Measurements from ENCODE around the gene ADH1B.

ADH1B gene

DNA sequence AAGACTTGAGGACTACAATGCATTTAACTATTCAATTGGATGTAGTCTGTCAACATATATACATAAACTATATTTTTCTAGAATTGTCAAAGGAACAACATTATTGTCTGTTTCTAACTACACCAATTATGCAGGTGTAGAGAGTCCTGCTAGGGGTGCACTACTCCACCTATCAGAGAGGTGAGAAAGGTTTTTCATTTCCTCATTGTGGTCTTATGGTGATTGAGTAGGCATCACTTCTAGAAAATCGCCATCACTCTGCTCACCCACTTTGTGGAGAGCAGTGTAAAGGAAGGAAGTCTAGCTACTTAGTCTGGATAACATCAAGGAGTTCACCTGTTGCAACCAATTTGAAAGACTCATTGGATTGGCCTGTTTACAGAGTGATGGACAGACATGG is 35.8 kb upstream of the ADH1B start:
- TF ChIP-seq, protein P1, sequence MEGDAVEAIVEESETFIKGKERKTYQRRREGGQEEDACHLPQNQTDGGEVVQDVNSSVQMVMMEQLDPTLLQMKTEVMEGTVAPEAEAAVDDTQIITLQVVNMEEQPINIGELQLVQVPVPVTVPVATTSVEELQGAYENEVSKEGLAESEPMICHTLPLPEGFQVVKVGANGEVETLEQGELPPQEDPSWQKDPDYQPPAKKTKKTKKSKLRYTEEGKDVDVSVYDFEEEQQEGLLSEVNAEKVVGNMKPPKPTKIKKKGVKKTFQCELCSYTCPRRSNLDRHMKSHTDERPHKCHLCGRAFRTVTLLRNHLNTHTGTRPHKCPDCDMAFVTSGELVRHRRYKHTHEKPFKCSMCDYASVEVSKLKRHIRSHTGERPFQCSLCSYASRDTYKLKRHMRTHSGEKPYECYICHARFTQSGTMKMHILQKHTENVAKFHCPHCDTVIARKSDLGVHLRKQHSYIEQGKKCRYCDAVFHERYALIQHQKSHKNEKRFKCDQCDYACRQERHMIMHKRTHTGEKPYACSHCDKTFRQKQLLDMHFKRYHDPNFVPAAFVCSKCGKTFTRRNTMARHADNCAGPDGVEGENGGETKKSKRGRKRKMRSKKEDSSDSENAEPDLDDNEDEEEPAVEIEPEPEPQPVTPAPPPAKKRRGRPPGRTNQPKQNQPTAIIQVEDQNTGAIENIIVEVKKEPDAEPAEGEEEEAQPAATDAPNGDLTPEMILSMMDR (IDR thresholded peaks at IDR 0.05) = no peak

DNA sequence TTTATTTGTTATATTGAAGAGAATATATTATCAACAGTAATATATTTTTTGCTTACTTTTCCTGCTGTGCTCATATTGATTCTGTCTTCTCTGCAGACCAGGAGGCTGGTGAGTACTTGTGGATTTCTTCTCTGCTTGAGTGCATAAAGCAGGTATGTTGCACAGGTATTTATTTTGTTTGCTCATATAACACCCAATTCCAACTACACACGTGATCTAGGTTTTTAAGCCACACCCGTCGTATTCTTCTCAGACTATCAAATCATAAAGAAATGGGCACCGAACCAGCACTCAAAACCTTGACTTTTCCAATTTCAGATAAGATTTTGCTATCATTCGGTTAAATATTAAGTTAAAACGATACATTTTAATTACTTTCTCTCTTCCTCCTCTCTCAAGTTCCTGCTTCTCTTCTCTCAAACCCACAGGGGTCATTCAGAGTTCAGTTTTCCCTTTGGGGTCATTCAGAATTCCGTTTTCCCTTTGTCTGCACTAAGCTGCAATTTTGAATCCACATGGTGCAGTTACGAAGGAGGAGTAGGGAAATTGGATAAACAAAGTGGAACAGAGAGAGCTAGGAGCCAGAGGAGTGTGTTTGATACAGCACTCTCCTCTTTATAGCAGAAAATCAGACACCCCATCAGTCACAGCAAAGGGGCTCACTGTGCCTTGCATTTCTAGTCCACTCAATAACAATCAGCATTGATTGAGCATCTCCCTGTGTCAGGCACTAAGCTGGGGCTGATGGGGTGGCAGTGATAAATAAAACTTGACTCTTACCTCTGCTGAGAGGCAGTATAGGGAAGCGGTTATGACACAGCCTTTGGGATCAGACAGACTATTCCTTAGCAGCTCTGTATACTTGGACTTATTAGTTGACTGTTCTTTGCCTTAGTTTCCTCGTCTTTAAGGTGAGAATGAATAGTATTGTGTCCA is 31.7 kb upstream of the ADH1B start, which contains the start of gene ADH1C:
ADH1C (minus strand) TSS at position 145 of the 936 bp plus-strand sequence; CDS start at position 74, 71 bp downstream.
- TF ChIP-seq, protein P1 (IDR thresholded peaks at IDR 0.05) = no peak

DNA sequence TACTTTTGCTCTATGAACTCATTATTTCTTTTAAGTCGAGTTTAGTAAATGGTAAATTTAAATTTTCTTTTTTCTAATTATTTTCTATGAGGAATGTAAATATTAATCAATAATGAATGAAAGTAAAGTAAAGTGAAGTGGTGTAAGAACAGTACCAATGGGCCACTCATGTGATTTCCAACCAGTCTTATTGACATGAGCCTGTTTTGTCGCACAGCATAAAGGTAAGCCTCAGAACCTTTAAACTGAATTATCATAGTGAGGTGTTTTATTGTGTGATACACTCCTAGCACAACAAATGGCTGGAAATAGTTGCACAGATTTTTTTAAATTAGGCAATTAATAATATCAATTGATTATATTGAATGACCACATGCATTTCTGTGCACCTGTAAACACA is 30.3 kb upstream of the ADH1B start:
- TF ChIP-seq, protein P1 (IDR thresholded peaks at IDR 0.05) = no peak

DNA sequence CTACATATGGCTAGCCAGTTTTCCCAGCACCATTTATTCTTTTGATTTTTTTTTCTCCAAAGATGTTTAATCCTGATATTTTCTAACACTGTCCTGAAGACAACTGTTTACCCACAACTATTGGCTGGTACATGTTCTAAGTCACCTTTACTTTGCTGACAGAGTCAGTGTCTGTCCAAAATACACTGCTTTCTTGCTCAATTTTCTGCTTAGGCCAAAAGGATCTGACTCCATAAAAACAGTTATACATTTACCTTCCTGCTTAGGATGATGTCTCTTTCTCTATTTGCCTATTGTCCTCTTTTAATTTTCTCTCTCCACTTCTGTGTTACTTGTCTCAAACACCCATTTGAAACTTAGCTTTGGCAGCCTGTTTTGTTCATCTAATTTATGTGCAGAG is 28.1 kb upstream of the ADH1B start:
- TF ChIP-seq, protein P1 (IDR thresholded peaks at IDR 0.05) = no peak

DNA sequence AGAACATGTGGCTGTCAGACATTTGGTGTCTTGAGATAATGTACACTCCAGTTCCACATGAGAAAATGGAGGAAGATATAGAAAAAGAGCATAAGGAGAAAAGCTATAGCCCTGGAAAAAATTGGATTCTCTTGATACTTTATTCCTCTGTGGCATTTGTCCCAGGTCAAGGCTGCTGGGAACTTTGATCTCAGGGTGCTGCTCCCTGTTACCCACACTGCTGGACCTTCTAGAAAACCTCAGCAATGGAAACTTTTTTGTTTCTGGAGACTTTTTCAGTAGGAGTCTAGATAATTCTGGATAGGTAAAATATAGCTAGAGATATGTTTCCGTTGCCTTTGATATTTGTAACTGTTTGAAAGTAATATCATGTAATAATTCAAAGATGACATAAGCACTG is 20.2 kb upstream of the ADH1B start:
- TF ChIP-seq, protein P1 (IDR thresholded peaks at IDR 0.05) = no peak

DNA sequence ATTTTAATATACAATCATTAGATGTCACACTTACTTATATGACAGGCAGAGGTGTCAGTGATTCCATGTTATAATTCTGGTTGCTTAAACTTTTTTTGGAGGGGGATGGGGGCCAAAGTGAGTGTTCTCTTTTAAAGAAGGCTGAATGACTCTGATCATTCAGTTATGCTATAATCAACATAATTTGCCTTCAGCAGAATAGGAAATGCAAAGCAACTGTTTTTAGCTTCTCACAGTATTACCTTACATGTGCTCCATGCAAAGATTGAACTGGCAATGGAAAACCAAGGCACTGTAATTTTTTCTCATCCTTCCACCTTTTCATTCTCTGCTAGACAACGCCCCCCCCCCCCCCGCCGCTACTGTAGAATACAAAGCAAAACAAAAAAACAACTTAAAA is 18.0 kb upstream of the ADH1B start:
- TF ChIP-seq, protein P1 (IDR thresholded peaks at IDR 0.05) = no peak

DNA sequence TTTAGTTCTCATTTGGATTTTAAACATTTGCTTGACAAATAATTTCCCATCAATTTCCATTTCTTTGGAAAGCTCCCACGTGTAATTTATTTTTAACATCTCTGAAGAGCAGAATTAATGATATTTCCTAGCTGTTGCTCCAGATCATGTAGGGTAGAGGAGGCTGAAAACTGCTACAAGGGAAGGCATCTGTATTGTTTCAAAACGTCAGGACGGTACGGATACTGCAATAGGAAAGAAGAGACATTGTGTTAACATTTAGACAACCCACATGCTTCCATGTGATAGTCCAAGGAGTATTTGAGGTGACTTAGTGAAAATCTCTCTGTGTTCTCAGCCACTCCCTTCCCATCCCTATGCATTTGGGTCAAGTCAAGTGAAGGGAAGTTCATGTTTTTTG is 15.4 kb upstream of the ADH1B start:
- TF ChIP-seq, protein P1 (IDR thresholded peaks at IDR 0.05) = no peak
